22Rv1 (cell line): Measurements from ENCODE around the gene LYPD8.

Experiments
- H3K27ac ChIP-seq: fragments of 450-650 bp; 2 replicates; pipeline ENCODE4 v1.5.1; 2017
- CTCF ChIP-seq: fragments of 450-650 bp; IDR thresholded peaks from 2 replicates; pipeline ENCODE4 v1.5.1; 2017; ENCODE audit warnings: mild to moderate bottlenecking
- ZFX ChIP-seq: fragments of 450-650 bp; IDR thresholded peaks from 2 replicates; pipeline ENCODE4 v1.6.1; 2017; ENCODE audit warnings: antibody characterized with exemption, borderline replicate concordance

LYPD8 gene

GRCh38 chr1:248782416-248783141, 27.0 kb upstream of the LYPD8 start:
- no peak overlapping the region for H3K27ac ChIP-seq
- TF ChIP-seq CTCF (no peak), ZFX (no peak)

GRCh38 chr1:248779350-248779749, 23.8 kb upstream of the LYPD8 start:
- TF ChIP-seq CTCF (no peak), ZFX (no peak)
- no peak overlapping the region for H3K27ac ChIP-seq

- TF ChIP-seq CTCF (no peak), ZFX (no peak)
- H3K27ac ChIP-seq = no peak overlapping the region
Measured at GRCh38 chr1:248778906-248779305, 23.3 kb upstream of the LYPD8 start.

- TF ChIP-seq CTCF = no peak
- no peak for TF ChIP-seq ZFX
- H3K27ac ChIP-seq = no peak overlapping the region
Measured at GRCh38 chr1:248776991-248777390, 21.4 kb upstream of the LYPD8 start.

- no peak for TF ChIP-seq CTCF
- TF ChIP-seq ZFX = no peak
- no peak overlapping the region for H3K27ac ChIP-seq
Measured at GRCh38 chr1:248775441-248775840, 19.9 kb upstream of the LYPD8 start.

- TF ChIP-seq CTCF = no peak
- no peak for TF ChIP-seq ZFX
- no peak overlapping the region for H3K27ac ChIP-seq
Measured at GRCh38 chr1:248759644-248760043, 4.1 kb upstream of the LYPD8 start.

- TF ChIP-seq ZFX (no peak), CTCF (no peak)
- H3K27ac ChIP-seq = peak overlapping the region; percentile 30; the same call in 1 of the 2 replicates
Measured at GRCh38 chr1:248758352-248758751, 2.8 kb upstream of the LYPD8 start.
